Stimulated activated CD4-positive, alpha-beta T cell treated with anti-CD3 and anti-CD28 coated beads, Interleukin-1b, Interleukin-23, amount 100 ng/mL, for 1 hour (primary cell): ENCODE data around the gene ZNF253.
A peak's percentile ranks its signal among the peaks of the same experiment; 100 is the strongest.
"Not testable (repeated sequence)": the region's sequence is repeated elsewhere in the genome, so short reads cannot be mapped to it uniquely, and the experiment has no call there.

Experiments used
- DNase-seq, 2 donors: peaks; one replicate each; pipeline ENCODE4 v3.0.0-alpha.2; 2020; ENCODE audit warnings: low read depth in 2 of 2

The ZNF253 gene

DNA sequence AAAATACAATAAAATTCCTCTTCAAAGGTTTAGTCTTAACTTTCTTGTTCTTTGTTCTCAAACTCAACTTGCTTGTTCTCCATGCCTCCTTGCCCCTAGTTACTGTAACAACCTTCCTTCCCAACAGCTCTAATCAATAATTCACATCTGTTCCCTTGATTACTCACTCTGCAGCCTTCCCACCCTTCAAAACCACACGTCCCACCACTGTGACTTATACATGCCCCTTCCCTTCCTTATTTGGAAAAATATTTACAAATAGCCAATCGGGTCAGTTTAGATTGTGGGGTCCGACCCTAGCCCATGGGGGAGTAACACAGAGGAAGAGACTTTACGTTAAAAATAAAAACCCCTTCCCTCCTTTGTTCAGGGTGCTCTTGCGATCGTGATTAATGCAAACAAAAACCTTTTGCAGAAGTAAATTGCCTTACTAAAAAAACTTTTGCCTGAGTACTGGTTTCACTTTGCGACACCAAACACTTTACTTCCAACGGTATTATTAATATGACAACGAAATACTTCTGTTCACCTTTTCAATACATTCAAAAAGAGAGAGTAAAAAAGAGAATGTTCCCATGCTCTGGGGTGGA, 34.6 kb downstream of the ZNF253 start:
- DNase-seq: no peak

DNA sequence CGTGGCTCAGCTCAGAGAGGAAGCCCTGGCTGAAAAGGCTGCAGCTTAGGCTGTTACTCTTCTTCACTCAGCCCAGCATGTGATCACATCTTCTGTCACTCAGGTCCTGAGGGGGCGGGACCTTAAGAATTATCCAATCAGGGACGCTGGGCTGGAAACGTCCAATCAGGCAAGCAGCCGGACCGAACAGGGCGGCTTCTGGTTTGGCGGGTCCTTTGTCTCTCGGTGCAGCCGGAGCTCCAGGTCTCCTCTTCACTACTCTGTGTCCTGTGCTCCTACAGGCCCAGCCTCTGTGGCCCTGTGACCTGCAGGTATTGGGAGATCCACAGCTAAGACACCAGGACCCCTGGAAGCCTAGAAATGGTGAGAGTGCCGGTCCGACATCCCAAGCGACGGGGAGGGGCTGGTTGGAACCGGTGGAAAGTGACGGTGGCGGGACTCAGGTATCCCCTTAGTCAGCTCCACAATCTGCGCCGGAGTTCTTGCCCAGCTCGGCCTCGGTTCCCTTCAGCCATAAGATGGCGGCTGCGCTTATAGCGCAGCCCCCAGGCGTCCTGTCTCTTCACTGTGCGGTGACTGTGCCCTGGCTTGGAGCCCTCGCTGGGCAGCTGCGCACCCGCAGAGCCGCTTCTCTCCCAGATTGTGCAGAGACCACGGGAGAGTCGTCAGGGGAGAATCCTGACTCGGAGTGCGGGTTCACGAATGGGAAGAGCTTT, 35.2 kb downstream of the ZNF253 start, which contains the start of gene ZNF93:
ZNF93 (plus strand) TSS at position 218 of the 716 bp plus-strand sequence; CDS start at position 361, 143 bp downstream.
- DNase-seq: peak; percentile 68 to 73

DNA sequence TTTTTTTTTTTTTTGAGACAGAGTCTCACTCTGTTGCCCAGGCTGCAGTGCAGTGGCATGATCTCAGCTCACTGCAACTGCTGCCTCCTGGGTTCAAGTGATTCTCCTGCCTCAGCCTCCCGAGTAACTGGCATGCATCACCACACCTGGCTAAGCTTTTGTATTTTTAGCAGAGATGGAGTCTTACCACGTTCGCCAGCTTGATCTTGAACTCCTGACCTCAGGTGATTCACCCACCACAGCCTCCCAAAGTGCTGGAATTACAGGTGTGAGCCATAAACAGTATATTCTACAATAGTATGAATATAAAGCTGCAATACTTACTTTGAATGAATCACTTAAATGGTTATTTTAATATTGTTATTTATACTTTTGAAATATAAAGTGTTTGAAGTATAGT, 41.9 kb downstream of the ZNF253 start:
- DNase-seq: not testable (repeated sequence)

GRCh38 chr19:19909654-19910053, 44.0 kb downstream of the ZNF253 start:
- no peak for DNase-seq

- DNase-seq: no peak
Measured at GRCh38 chr19:19911150-19911549, 45.5 kb downstream of the ZNF253 start.

DNA sequence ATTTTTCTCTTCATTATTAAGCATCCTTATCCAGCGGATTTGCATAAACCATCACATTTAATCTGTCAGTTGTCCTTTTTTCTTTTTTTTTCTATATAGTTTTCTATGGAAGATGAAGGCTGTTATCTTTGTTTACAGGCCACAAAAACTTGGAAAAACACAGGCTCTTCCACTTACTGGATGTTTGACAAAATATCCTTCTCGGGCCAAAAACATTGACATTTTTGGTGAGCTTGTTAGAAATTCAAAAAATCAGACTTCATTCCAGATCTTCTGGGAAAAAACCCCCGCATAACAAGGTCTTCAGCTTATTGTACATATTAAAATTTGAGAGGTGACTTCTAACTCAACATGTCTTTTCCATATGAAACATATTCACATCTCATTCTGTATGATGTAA, 48.9 kb downstream of the ZNF253 start:
- DNase-seq: no peak

DNA sequence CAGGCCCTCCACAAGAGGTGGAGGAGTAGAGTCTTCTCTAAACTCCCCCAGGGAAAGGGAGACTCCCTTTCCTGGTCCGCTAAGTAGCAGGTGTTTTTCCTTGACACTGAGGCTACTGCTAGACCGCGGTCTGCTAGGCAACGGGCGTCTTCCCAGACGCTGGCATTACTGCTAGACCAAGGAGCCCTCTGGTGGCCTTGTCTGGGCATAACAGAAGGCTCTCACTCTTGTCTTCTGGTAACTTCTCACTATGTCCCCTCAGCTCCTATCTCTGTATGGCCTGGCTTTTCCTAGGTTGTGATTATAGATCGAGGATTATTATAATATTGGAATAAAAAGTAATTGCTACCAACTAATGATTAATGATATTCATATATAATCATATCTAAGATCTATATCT, 64.7 kb downstream of the ZNF253 start:
- DNase-seq: not testable (repeated sequence)

- DNase-seq: not testable (repeated sequence)
Measured at GRCh38 chr19:19933432-19934314, 68.0 kb downstream of the ZNF253 start.

DNA sequence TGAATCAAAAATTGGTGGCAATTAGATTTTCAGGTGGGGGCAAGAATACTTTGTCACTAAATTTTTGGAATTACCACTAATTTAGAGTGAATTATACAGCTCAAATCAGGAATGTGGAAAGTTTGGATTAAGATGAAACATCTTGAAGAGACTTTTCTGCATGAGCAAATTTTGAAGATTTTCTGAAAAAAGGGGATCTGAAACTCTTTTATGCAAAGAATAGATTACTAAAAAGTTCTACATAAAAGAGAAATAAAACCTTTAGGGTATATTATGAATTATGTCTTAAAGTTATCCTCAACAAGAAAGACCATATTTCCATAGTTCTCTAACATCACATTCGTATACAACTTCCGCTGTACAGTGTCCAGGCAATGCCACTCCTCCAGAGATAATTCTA, 71.7 kb downstream of the ZNF253 start:
- DNase-seq: no peak

DNA sequence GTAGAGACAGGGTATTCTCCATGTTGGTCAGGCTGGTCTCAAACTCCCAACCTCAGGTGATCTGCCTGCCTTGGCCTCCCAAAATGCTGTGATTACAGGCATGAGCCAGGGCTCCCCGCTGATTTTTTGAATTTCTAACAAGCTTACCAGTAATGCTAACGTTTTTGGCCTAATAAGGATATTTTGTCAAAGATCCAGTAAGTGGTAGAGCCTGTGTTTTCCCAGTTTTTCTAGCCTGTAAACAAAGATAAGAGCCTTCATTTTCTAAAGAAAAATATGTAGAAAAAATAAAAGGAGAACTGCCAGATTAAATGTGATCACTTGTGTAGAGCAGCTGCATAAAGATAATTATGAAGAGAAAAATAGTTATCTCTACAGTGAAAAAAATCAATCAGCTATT, 72.8 kb downstream of the ZNF253 start:
- no peak for DNase-seq

DNA sequence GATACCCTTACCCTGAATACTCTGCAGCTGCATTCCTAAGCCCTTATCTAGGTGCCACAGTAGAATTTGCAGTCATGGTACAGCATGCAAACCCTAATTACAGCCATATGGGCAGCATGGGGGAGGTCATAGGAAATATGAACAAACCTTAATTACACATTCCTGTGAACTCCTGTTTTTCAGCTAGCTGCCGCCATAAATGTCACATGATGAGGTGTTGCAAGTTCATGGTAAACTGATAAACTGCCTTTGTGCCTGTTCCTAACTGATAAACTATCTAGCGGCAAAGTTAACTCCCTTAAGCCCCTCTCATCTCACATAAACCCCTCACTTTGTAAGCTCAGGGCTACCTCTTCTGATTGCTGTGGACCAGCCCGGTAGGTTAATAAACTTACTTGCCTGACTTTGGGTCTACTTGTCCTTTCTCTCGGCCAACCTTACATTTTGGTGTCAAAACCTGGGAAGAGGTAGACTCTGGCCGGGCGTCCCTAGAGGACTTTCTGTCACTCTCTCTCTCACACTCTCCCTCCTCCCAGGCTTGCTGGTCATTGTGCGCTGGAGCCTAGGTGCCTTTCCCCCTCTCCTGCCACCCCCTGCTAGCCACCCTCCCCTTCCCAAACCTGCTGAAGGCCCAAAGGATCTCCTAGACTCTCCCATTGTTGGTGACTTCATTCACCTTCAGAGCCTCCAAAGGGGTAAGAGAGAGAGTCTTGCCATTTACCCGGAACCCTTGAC, 78.3 kb downstream of the ZNF253 start:
- no peak for DNase-seq
